Measurements from ENCODE around the gene SPTBN1. TPM values are rescaled to one million over a fixed set of nuclear protein-coding genes. Genes with fewer than 3 reads are reported as not detected.

Gene SPTBN1
- total RNA-seq, 1 experiment from 2014 or later, result 204 TPM

DNA sequence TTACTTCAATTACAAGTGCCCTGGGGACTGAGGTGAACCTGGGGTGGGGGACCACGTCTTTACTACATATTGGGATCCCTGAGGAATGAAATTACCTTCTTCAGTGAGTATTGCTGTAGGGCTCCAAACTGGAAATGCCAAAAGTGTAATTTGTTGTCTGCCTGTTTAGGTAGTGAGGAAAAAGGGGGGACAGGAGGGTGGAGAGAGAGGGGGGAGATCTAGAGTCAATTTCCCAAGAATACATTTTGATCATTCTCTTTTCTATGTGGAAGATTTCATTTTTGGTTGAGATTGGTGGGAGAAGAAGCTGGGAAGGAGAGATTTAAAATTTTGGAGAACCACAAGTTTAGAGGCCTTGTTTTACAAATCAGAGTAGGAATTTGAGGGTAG is 101.1 kb downstream of the SPTBN1 start:
- Mint-ChIP-seq H3K27ac (peak overlapping the region; percentile 99), H3K36me3 (no peaks in the 10 kb centered on the region), H3K4me1 (peaks cover 37% of the 10 kb centered on the region), H3K9me3 (no peaks in the 10 kb centered on the region), H3K27me3 (ENCODE audit: low read depth) (no peaks in the 10 kb centered on the region), H3K4me3 (peak overlapping the region; percentile 78)
- TF ChIP-seq ZNF281 (CRISPR knock-in tag; IDR thresholded peaks at IDR 0.05), result no peak
- TF ChIP-seq, protein P1, sequence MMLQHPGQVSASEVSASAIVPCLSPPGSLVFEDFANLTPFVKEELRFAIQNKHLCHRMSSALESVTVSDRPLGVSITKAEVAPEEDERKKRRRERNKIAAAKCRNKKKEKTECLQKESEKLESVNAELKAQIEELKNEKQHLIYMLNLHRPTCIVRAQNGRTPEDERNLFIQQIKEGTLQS (CRISPR knock-in tag; conservative IDR thresholded peaks at IDR 0.05), result no peak
- no peak for TF ChIP-seq FOXJ3 (CRISPR knock-in tag; IDR thresholded peaks at IDR 0.05; ENCODE audit: borderline replicate concordance)
- TF ChIP-seq ERG (CRISPR knock-in tag; IDR thresholded peaks at IDR 0.05), result no peak
- no peak for TF ChIP-seq NR2C2 (CRISPR knock-in tag; IDR thresholded peaks at IDR 0.05)
- no peak for TF ChIP-seq ZNF416 (CRISPR knock-in tag; IDR thresholded peaks at IDR 0.05)
- no peak for TF ChIP-seq NFE2L1 (CRISPR knock-in tag; IDR thresholded peaks at IDR 0.05)
- no peak for TF ChIP-seq ZNF512 (CRISPR knock-in tag; IDR thresholded peaks at IDR 0.05; ENCODE audit: borderline replicate concordance)
- TF ChIP-seq ZNF423 (CRISPR knock-in tag; IDR thresholded peaks at IDR 0.05), result no peak
- TF ChIP-seq, protein P2, sequence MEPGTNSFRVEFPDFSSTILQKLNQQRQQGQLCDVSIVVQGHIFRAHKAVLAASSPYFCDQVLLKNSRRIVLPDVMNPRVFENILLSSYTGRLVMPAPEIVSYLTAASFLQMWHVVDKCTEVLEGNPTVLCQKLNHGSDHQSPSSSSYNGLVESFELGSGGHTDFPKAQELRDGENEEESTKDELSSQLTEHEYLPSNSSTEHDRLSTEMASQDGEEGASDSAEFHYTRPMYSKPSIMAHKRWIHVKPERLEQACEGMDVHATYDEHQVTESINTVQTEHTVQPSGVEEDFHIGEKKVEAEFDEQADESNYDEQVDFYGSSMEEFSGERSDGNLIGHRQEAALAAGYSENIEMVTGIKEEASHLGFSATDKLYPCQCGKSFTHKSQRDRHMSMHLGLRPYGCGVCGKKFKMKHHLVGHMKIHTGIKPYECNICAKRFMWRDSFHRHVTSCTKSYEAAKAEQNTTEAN (CRISPR knock-in tag; IDR thresholded peaks at IDR 0.05), result no peak
- no peak for TF ChIP-seq ZNF138 (CRISPR knock-in tag; conservative IDR thresholded peaks at IDR 0.05)
- TF ChIP-seq HMGXB4 (CRISPR knock-in tag; IDR thresholded peaks at IDR 0.05), result no peak
- TF ChIP-seq, protein P3, sequence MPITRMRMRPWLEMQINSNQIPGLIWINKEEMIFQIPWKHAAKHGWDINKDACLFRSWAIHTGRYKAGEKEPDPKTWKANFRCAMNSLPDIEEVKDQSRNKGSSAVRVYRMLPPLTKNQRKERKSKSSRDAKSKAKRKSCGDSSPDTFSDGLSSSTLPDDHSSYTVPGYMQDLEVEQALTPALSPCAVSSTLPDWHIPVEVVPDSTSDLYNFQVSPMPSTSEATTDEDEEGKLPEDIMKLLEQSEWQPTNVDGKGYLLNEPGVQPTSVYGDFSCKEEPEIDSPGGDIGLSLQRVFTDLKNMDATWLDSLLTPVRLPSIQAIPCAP (CRISPR knock-in tag; IDR thresholded peaks at IDR 0.05), result no peak
- TF ChIP-seq, protein P4, sequence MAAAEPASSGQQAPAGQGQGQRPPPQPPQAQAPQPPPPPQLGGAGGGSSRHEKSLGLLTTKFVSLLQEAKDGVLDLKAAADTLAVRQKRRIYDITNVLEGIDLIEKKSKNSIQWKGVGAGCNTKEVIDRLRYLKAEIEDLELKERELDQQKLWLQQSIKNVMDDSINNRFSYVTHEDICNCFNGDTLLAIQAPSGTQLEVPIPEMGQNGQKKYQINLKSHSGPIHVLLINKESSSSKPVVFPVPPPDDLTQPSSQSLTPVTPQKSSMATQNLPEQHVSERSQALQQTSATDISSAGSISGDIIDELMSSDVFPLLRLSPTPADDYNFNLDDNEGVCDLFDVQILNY (CRISPR knock-in tag; IDR thresholded peaks at IDR 0.05), result no peak
- no peak for TF ChIP-seq USF2 (CRISPR knock-in tag; IDR thresholded peaks at IDR 0.05)
- no peak for TF ChIP-seq TCF7 (CRISPR knock-in tag; IDR thresholded peaks at IDR 0.05; ENCODE audit: low read depth)
- TF ChIP-seq, protein P5, sequence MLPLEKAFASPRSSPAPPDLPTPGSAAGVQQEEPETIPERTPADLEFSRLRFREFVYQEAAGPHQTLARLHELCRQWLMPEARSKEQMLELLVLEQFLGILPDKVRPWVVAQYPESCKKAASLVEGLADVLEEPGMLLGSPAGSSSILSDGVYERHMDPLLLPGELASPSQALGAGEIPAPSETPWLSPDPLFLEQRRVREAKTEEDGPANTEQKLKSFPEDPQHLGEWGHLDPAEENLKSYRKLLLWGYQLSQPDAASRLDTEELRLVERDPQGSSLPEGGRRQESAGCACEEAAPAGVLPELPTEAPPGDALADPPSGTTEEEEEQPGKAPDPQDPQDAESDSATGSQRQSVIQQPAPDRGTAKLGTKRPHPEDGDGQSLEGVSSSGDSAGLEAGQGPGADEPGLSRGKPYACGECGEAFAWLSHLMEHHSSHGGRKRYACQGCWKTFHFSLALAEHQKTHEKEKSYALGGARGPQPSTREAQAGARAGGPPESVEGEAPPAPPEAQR (CRISPR knock-in tag; IDR thresholded peaks at IDR 0.05), result no peak
- ChIA-PET POLR2A (interaction anchor here (0.7 kb wide), 1 partner anchor 701 kb away, joined by 3 read pairs; no protein-coding TSS in a partner anchor), CTCF (interaction anchor here (2.4 kb wide), 1 partner anchor 34 kb away, joined by 17 read pairs; no protein-coding TSS in a partner anchor)
- ATAC-seq, result no peak
- DNase-seq (ENCODE audit: low spot score), result no peak

All from WTC11 (cell line).